Measurements from ENCODE around the gene TICRR.

DNA sequence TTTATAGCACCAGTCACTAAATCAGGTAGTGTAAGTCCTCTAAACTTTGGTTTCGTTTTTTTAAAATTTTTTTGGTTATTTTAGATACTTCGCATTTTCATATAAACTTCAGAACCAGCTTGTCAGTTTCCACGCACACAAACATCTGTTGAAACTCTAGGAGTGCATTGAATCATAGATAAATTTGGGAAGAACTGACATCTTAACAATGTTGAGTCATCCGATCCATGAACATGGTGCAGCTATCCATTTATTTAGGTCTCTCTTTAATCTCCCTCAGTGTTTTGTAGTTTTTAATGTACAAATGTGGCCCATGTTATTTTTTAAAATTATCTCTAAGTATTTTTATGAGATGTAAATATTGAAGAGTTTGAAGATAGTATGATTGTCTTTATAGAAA is 17.7 kb downstream of the TICRR start:
- TF ChIP-seq CBX8 (IDR thresholded peaks at IDR 0.05; ENCODE audit: borderline replicate concordance, low read depth, low read length) (no peak), ASH2L (IDR thresholded peaks at IDR 0.05; ENCODE audit: low read length) (no peak), USF2 (IDR thresholded peaks at IDR 0.05; ENCODE audit: low read length) (no peak), ZNF274 (IDR thresholded peaks at IDR 0.05; ENCODE audit: borderline replicate concordance, extremely low read depth, low read length) (no peak), SAP30 (IDR thresholded peaks at IDR 0.05; ENCODE audit: insufficient read depth, insufficient replicate concordance, low read length) (no peak), RAD21 (IDR thresholded peaks at IDR 0.05 in 1 of 2, conservative IDR thresholded peaks at IDR 0.05 in 1 of 2; ENCODE audit: low read depth in 2 of 2, low read length in 2 of 2) (no peak), EP300 (IDR thresholded peaks at IDR 0.05; ENCODE audit: borderline replicate concordance in 1 of 2, low read depth in 2 of 2, low read length in 2 of 2) (no peak), EZH2 (IDR thresholded peaks at IDR 0.05; ENCODE audit: low read depth, low read length, severe bottlenecking) (no peak), TAF7 (optimal IDR thresholded peaks at IDR 0.05; ENCODE audit: borderline replicate concordance, low read depth, low read length) (no peak), POLR2AphosphoS5 (IDR thresholded peaks at IDR 0.05; ENCODE audit: low read depth, low read length) (no peak)
- TF ChIP-seq, protein P1, sequence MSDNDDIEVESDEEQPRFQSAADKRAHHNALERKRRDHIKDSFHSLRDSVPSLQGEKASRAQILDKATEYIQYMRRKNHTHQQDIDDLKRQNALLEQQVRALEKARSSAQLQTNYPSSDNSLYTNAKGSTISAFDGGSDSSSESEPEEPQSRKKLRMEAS (IDR thresholded peaks at IDR 0.05) = no peak
- TF ChIP-seq, protein P2, sequence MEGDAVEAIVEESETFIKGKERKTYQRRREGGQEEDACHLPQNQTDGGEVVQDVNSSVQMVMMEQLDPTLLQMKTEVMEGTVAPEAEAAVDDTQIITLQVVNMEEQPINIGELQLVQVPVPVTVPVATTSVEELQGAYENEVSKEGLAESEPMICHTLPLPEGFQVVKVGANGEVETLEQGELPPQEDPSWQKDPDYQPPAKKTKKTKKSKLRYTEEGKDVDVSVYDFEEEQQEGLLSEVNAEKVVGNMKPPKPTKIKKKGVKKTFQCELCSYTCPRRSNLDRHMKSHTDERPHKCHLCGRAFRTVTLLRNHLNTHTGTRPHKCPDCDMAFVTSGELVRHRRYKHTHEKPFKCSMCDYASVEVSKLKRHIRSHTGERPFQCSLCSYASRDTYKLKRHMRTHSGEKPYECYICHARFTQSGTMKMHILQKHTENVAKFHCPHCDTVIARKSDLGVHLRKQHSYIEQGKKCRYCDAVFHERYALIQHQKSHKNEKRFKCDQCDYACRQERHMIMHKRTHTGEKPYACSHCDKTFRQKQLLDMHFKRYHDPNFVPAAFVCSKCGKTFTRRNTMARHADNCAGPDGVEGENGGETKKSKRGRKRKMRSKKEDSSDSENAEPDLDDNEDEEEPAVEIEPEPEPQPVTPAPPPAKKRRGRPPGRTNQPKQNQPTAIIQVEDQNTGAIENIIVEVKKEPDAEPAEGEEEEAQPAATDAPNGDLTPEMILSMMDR (IDR thresholded peaks at IDR 0.05; ENCODE audit: control extremely low read depth in 1 of 3, insufficient read depth in 1 of 3, low read depth in 1 of 3, low read length in 3 of 3) = no peak
